ENCODE results near the gene ROR1. TPM values are rescaled to one million over a fixed set of nuclear protein-coding genes. Genes with fewer than 3 reads are reported as not detected.

Gene ROR1
- total RNA-seq, 1 experiment from 2014 or later: 37.2 TPM

DNA sequence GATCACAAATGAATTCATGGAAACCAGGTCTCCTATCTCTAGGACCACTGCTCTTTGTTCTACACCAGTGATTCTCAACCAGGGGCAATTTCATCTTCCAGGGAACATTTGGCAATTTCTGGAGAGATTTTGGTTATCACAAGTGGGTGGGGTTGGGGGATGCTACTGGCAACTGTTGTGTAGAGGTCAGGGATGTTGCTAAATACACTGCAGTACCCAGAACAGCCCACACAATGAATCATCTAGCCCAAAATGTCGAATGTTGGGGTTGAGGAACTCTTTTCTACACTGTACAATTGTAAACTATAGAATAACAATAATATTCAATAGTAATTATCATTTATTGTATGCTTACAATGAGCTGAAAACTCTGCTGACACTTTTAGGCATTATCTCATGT lies 373.9 kb downstream of the ROR1 start:
- H3K27ac Mint-ChIP-seq (ENCODE audit: unreplicated experiment): no peak overlapping the region
- CTCF ChIA-PET: no interaction called here
- no peaks in the 10 kb centered on the region for H3K9me3 ChIP-seq
- TF ChIP-seq, protein P1, sequence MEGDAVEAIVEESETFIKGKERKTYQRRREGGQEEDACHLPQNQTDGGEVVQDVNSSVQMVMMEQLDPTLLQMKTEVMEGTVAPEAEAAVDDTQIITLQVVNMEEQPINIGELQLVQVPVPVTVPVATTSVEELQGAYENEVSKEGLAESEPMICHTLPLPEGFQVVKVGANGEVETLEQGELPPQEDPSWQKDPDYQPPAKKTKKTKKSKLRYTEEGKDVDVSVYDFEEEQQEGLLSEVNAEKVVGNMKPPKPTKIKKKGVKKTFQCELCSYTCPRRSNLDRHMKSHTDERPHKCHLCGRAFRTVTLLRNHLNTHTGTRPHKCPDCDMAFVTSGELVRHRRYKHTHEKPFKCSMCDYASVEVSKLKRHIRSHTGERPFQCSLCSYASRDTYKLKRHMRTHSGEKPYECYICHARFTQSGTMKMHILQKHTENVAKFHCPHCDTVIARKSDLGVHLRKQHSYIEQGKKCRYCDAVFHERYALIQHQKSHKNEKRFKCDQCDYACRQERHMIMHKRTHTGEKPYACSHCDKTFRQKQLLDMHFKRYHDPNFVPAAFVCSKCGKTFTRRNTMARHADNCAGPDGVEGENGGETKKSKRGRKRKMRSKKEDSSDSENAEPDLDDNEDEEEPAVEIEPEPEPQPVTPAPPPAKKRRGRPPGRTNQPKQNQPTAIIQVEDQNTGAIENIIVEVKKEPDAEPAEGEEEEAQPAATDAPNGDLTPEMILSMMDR (IDR thresholded peaks at IDR 0.05; ENCODE audit: insufficient read depth in 1 of 2, low read depth in 1 of 2, low read length in 1 of 2, severe bottlenecking in 1 of 2, unreplicated experiment in 1 of 2): no peak
- no peaks in the 10 kb centered on the region for H3K36me3 ChIP-seq (ENCODE audit: control insufficient read depth, insufficient read depth, low read length)
- H3K4me1 ChIP-seq: no peaks in the 10 kb centered on the region
- H3K4me3 Mint-ChIP-seq (ENCODE audit: unreplicated experiment): no peak overlapping the region
- no TSS peak for BruUV-seq (replicated peaks)
- no peaks in the 10 kb centered on the region for H3K27me3 Mint-ChIP-seq (ENCODE audit: insufficient read depth, unreplicated experiment)
- H3K9me3 Mint-ChIP-seq (ENCODE audit: unreplicated experiment): no peaks in the 10 kb centered on the region
- H3K4me1 Mint-ChIP-seq (ENCODE audit: low read depth, unreplicated experiment): no peaks in the 10 kb centered on the region
- no peaks in the 10 kb centered on the region for H3K27me3 ChIP-seq (replicated peaks; ENCODE audit: control insufficient read depth, insufficient read depth, low read length)
- POLR2A ChIA-PET: no interaction called here
- peaks cover 28% of the 10 kb centered on the region for H3K36me3 Mint-ChIP-seq (ENCODE audit: insufficient read depth, unreplicated experiment)
- no peak overlapping the region for H3K4me3 ChIP-seq (ENCODE audit: low read depth, low read length)
- DNase-seq: no peak
- intact Hi-C loops (cut with micrococcal nuclease; ENCODE audit: unreplicated experiment): no loop called here

DNA sequence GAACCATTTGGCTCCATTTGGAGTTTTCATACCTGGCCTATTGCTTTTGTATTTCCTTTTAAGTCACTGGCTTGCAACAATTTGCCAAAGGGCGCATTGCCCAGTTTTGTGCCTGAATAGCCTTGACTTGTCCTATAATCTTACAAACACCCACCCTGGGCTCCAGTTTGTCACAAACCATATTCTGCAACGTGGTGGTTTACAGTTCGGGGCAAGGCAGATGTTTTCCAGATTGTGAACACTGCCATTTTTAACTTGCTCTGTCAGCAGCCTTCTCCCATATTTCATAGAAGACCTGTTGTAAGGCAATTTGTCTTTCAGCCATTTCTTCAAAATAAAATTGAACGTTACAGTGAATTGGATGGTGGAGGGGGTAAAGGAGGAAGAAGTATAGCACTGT lies 376.4 kb downstream of the ROR1 start:
- intact Hi-C loops (cut with micrococcal nuclease; ENCODE audit: unreplicated experiment): no loop called here
- Mint-ChIP-seq H3K4me3 (ENCODE audit: unreplicated experiment) (no peak overlapping the region), H3K4me1 (ENCODE audit: low read depth, unreplicated experiment) (no peaks in the 10 kb centered on the region), H3K27ac (ENCODE audit: unreplicated experiment) (no peak overlapping the region), H3K9me3 (ENCODE audit: unreplicated experiment) (no peaks in the 10 kb centered on the region), H3K27me3 (ENCODE audit: insufficient read depth, unreplicated experiment) (no peaks in the 10 kb centered on the region), H3K36me3 (ENCODE audit: insufficient read depth, unreplicated experiment) (peaks cover 18% of the 10 kb centered on the region)
- DNase-seq: no peak
- Histone ChIP-seq H3K4me1 (no peaks in the 10 kb centered on the region), H3K27me3 (replicated peaks; ENCODE audit: control insufficient read depth, insufficient read depth, low read length) (no peaks in the 10 kb centered on the region), H3K4me3 (ENCODE audit: low read depth, low read length) (no peak overlapping the region), H3K9me3 (no peaks in the 10 kb centered on the region), H3K36me3 (ENCODE audit: control insufficient read depth, insufficient read depth, low read length) (no peaks in the 10 kb centered on the region)
- TF ChIP-seq, protein P1 (IDR thresholded peaks at IDR 0.05; ENCODE audit: insufficient read depth in 1 of 2, low read depth in 1 of 2, low read length in 1 of 2, severe bottlenecking in 1 of 2, unreplicated experiment in 1 of 2): no peak
- CTCF ChIA-PET: no interaction called here
- no TSS peak for BruUV-seq (replicated peaks)
- POLR2A ChIA-PET: no interaction called here

DNA sequence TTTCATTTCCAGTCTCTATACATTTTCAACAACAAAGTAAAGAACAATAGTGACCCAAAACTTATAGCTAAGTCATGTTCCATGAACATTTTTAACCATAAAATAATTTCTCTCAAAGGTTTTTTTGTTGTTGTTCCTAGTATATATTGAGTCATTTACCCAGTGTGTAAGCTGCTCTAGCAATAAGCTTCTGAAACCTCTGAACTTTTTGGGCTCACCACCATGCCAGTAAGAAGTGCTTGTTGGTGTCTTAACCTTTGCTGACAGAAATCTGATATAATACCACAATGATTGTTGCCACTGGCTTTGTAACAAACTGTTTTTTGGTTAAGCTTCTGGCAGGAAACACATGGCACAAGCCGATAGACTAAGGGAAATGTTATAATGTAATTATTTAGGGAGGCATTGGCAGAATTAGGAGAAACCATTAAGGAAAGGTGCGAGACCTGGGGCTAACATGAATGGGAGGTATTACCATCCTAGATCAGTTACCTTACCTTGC lies 377.0 kb downstream of the ROR1 start:
- Histone ChIP-seq H3K36me3 (ENCODE audit: control insufficient read depth, insufficient read depth, low read length) (no peaks in the 10 kb centered on the region), H3K4me3 (ENCODE audit: low read depth, low read length) (no peak overlapping the region), H3K4me1 (no peaks in the 10 kb centered on the region), H3K9me3 (no peaks in the 10 kb centered on the region), H3K27me3 (replicated peaks; ENCODE audit: control insufficient read depth, insufficient read depth, low read length) (no peaks in the 10 kb centered on the region)
- TF ChIP-seq, protein P1 (IDR thresholded peaks at IDR 0.05; ENCODE audit: insufficient read depth in 1 of 2, low read depth in 1 of 2, low read length in 1 of 2, severe bottlenecking in 1 of 2, unreplicated experiment in 1 of 2): no peak
- CTCF ChIA-PET: no interaction called here
- Mint-ChIP-seq H3K27ac (ENCODE audit: unreplicated experiment) (no peak overlapping the region), H3K36me3 (ENCODE audit: insufficient read depth, unreplicated experiment) (peaks cover 18% of the 10 kb centered on the region), H3K4me3 (ENCODE audit: unreplicated experiment) (no peak overlapping the region), H3K27me3 (ENCODE audit: insufficient read depth, unreplicated experiment) (no peaks in the 10 kb centered on the region), H3K9me3 (ENCODE audit: unreplicated experiment) (no peaks in the 10 kb centered on the region), H3K4me1 (ENCODE audit: low read depth, unreplicated experiment) (no peaks in the 10 kb centered on the region)
- intact Hi-C loops (cut with micrococcal nuclease; ENCODE audit: unreplicated experiment): no loop called here
- POLR2A ChIA-PET: no interaction called here
- DNase-seq: no peak
- no TSS peak for BruUV-seq (replicated peaks)

Measured in Caco-2 (cell line).